ENCODE measurements around the gene NABP1.

DNA sequence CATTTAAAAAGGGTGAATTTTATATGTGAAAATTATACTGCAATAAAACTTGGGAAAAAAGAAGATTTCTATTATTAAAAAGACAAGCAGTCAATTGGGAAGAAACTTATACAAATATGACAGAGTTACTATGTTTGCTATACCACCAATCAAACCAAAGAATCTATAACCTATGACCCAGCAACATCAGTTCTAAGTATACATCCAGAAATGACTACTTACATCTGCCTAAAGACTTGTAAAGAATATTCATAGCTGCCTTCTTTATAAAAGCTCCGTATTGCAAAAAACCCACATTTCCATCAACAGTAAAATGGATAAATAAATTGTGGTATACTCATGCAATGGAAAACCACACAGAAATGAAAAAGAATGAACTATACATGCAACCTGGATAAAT, 32.9 kb upstream of the NABP1 start:
- TF ChIP-seq, protein P1, sequence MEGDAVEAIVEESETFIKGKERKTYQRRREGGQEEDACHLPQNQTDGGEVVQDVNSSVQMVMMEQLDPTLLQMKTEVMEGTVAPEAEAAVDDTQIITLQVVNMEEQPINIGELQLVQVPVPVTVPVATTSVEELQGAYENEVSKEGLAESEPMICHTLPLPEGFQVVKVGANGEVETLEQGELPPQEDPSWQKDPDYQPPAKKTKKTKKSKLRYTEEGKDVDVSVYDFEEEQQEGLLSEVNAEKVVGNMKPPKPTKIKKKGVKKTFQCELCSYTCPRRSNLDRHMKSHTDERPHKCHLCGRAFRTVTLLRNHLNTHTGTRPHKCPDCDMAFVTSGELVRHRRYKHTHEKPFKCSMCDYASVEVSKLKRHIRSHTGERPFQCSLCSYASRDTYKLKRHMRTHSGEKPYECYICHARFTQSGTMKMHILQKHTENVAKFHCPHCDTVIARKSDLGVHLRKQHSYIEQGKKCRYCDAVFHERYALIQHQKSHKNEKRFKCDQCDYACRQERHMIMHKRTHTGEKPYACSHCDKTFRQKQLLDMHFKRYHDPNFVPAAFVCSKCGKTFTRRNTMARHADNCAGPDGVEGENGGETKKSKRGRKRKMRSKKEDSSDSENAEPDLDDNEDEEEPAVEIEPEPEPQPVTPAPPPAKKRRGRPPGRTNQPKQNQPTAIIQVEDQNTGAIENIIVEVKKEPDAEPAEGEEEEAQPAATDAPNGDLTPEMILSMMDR (optimal IDR thresholded peaks at IDR 0.05 in 1 of 3, IDR thresholded peaks at IDR 0.05 in 1 of 3, conservative IDR thresholded peaks at IDR 0.05 in 1 of 3; ENCODE audit: extremely low read depth in 1 of 3, insufficient read depth in 2 of 3, low read length in 3 of 3), result no peak
- no peak for TF ChIP-seq EZH2 (IDR thresholded peaks at IDR 0.05; ENCODE audit: low read length)

All from keratinocyte (primary cell).